DMS153 treated with DMSO at 0.1 percent for 48 hours (cell line): ENCODE results near the gene UCP3.

Experiments
- DNase-seq: peaks from one replicate; lab custom pipeline; 2025; ENCODE audit not compliant: unreplicated experiment; lab: John Stamatoyannopoulos, UW

The UCP3 gene

DNA sequence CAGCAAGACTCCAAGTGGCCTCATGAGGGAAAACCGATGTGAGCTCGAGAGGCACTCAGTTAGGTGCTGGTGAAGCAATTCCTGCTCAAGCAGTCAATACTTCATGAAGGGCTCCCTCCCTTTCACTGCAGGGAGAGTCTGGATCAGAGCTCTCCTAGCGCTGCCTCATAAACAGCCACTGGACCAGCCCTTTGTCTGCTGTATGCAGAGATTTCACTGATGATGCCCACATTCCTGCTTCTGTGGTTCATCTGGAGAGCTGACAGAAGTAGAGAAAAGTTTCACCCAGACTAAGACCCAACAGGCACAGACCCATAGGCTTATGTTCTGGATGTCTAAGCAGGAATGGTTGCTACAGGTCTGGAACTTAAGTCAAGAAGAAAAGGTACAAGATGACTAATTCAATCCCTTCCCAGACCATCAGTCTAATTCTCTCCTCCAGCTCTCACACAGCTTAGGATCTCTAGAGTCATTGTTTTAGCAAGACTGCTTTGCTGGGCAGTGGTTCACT lies 30.3 kb downstream of the UCP3 start:
- DNase-seq = no peak

DNA sequence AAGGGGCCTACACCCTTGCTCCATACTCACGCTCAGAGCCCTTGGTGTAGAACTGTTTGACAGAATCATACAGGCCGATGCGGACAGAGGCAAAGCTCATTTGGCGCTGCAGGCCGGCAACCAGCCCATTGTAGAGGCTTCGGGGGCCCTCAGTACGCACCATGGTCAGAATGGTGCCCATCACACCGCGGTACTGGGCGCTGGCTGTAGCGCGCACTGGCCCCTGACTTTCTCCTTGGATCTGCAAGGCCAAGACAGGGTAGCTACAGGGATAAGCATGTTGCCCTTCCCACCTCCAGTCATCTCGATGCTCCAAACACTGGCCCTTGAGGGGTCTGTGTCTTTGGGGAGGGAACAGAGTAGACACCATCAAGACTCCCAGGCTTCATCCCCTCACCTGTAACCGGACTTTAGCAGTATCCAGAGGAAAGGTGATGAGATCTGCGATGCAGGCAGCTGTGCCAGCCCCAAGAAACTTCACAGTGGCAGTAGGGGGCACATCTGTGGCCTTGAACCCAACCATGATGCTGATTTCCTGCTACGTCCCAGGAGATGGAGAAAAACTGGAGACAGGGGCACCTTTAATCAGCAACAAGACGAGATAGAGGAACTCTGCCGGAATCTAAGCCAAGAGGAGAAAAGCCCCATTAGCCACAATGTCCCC lies 30.9 kb downstream of the UCP3 start:
- DNase-seq = no peak

DNA sequence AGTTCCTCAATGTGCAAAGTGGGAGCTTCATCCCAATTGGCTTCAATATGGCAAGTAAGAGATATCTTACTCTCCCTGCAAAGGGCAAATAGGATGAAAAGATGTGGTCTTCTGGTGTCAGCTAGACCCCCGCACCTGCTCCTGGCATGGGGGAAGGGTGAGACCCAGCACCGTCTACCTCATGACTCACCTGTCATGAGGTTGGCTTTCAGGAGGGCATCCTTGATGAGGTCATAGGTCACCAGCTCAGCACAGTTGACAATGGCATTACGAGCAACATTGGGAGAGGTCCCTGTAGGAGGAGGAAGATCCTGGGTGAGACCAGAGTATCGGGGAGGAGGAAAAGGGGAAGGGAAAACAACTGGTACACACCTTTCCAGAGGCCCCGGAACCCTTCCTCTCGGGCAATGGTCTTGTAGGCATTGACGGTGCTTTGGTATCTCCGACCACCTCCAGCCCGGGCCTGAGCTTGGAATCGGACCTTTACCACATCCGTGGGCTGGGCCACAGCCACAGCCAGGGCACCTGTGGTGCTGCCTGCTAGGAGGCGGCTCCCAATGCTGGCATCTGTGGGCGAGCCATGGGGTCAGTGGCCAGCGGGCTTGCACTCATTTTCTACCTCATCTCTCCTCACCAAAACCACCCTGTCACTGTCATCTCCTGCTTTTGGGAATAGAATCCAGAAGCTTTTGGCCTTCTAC lies 32.3 kb downstream of the UCP3 start:
- DNase-seq = no peak

DNA sequence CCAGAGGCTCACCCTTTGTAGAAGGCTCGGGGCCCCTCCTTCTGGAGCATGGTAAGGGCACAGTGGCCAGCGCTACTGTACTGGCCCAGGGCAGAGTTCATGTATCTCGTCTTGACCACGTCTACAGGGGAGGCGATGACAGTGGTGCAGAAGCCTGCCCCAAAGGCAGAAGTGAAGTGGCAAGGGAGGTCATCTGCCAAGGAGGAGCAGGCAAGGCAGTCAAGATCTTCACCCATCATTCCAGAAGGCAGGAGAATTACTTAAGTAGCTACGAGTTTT lies 33.5 kb downstream of the UCP3 start:
- DNase-seq = no peak

DNA sequence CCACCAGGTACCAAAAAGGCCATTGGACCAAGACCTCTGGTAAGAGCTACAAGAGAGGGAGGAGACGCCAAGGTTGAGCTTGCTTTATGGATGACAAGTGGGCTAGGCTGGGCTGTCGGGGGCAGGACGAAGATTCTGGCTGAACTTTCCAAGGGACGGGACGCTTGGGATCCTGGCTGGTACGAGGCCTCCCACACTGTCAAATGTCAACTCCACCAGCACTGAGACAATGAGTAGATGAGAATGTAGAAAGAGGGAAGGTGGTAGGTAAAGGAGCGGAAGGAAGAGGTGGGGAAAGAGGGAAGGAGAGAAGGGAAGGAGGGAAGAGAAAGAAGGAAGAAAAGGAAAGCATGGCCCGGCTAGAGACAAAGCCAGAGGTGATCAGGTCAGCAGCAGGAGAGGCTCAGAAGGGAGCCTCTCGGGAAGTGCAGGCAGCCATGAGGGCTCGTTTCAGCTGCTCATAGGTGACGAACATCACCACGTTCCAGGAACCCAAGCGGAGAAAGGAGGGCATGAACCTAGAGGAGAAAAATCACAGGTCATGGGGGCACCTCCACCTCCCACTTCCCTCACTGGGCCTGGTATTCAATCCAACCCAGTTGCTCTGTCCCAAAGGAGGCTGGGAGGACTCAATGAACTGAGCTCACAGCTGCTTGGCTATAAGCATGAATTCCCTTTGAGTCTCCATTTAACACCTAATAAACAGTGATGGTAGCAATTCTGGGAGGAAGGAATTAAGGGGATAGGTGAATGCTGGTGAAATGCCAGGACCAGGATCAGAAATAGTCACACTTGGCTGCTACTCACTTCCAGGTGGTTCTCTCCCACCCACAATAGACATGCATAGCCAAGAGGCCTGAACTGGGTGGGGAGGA lies 34.0 kb downstream of the UCP3 start:
- no peak for DNase-seq

DNA sequence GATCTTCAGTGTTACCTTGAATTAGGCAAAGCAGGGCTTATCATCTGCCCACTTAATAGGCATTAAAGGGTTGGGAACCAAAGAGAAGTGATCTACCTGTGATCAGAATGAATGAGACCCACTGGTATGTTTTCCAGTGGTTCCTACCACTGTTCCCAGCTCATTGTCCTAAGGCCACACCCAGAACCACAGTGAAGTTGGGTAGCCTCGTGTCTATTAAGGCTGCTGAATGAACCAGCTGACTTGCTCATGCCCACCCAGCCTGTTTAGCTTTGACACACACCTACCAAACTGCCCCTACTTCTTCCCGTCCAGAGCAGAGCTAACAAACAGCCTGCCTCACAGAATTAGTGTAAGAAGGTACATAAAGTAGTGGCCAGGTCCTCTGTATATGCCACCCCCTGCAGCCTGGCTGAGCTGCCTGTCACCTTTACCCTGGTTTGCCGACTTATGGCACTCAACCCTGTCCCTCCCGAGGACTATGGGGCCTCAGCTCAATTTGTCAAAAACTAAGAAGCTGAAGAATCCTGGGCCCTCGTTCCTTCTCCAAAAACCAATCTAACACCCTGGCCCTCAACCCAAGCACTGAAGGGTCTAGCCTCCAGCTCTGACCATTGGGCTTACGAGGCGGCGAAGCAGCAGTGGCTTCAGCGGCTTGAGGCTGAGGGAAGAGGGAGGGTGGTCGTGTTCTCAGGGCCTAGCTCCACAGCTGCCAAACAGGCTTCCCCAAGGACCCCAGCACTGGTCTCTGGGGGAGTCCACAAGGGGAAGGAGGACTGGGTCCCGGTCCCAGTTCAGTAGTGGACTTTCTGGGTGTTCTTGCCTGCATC lies 36.0 kb downstream of the UCP3 start:
- DNase-seq = no peak

DNA sequence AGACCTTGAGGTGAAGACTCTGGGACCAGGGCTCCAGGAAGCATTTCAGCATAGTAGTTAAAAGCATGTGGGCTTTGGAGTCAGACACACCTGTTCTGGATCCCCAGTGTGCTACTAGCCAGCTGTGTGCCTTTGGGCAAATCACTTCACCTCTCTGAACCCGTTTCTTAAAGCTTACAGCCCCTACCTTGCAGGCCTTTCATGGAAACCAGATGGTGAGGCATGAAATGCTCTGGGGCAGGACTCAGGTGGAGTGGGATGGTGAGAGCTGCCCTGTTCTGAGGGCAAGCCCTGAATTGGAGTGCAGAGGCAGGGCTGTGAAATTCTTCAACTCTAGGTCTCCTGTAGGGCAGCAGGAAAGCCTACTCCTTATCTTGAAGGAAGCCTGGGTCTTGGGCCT lies 36.7 kb downstream of the UCP3 start:
- DNase-seq = no peak

DNA sequence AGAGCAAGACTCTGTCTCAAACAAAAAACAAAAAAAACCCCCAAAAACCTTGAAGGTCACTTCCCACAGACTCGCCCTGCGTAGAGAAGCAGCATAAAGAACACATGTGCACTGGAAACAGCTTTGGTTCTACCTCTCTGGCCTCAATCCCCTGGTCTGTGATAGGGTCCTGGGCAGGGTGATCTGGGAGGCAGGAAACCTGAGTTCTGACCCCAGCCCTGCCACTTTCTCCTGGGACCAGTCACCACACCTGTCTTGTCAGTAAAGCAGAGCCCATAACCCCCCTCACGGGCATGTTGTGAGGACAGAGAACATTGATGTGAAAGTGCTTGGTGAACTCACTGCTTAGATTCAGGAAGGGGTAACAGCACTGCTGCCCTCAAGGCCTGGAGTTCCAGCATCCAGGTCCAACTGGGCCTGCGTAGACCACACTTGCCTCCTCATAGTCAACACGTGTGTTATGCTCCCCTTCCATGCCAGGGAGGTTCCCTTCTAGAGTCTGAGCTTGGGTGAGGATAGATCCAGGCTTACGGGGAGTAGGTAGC lies 37.6 kb downstream of the UCP3 start:
- no peak for DNase-seq

DNA sequence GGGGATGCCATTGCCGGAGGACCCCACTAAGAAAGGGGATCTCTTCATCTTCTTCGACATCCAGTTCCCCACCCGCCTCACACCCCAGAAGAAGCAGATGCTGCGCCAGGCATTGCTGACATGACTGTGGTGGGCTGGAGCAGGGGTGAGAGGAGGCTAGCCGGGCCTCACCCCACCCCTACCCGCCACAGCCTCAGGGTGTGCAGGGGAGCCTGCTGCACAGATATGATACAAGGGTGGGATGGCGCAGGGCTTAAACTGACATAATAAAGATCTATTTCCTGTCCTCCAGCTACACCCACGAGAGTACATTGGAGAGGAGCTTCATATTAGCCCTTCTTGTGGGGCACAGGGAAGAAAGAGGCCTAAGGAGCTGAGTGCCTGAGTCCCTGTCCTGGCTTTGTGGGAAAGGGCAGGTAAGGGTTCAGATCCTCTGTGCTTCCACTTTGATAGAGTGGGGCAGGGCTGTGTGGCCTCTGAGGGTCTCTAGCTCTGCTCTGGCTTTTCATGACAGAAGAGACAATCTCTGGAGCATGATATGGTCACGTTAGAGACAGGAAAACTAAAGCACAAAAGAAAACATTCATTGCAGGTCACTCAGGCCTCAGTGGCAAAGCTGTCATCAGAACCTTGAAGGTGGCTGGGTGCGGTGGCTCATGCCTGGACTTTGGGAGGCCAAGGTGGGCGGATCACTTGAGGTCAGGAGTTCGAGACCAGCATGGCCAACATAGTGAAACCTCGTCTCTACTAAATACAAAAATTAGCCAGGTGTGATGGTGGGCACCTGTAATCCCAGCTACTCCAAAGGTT lies 38.7 kb downstream of the UCP3 start:
- no peak for DNase-seq

DNA sequence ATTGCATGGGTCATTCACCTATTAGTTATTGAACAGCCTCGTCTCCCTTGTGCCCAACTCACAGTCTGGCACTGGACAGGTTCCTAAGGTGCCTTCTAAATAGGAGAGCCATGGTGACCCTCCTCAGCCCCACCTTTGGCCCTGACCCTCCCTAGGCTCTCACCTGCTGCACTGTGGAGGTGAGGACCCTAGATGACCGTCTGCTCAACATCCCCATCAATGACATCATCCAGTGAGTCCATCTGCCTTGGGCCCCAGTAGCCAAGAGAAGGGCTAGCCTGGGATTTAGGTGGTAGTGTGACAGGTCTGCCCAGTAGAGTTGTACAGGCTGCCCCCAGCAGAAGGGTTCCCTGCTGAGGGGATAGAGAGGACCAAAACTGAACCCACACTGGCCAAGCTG lies 39.8 kb downstream of the UCP3 start:
- DNase-seq = no peak

DNA sequence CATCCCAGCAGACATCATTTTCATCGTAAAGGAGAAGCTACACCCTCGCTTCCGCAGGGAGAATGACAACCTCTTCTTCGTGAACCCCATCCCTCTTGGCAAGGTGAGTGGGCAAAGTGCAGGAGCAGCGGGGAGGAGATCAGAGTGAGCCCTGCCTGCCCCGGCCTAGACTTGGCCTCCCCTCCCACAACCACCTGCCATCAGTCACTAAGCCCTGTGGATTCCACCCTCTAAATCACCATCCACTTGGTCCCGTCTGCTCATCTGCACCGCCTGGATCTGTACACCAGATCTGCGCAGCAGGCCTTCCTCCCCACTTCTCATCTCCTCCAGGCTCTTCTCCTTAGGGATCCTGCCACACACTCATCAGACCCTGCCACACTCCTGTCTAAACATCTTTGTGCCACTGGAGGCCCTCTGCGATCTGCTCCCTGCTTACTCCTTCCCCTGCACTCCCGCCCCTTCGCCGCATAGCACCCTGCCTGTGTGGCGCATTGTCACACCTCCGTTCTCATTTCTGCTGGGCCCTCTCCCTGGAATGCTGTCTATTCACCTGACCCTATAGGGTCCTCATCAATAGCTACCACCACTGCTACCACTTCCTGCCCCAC lies 40.4 kb downstream of the UCP3 start:
- no peak for DNase-seq

DNA sequence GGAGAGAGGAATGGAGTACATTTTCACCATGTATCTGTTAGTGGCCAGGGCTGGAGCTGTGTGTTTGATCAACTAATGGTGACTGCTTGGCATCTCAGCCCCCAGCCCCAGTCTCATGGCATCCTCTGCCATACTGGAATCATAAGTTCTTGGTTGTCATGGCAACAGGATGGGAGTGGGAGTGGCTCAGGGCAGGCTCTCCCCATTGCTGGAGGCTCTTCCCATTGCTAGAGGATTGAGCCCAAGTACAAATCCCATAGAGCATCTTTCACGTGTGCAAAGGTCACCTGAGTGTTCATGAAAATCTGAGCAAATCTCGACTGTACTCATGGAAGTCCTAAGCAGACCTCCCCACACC lies 43.1 kb downstream of the UCP3 start:
- no peak for DNase-seq

DNA sequence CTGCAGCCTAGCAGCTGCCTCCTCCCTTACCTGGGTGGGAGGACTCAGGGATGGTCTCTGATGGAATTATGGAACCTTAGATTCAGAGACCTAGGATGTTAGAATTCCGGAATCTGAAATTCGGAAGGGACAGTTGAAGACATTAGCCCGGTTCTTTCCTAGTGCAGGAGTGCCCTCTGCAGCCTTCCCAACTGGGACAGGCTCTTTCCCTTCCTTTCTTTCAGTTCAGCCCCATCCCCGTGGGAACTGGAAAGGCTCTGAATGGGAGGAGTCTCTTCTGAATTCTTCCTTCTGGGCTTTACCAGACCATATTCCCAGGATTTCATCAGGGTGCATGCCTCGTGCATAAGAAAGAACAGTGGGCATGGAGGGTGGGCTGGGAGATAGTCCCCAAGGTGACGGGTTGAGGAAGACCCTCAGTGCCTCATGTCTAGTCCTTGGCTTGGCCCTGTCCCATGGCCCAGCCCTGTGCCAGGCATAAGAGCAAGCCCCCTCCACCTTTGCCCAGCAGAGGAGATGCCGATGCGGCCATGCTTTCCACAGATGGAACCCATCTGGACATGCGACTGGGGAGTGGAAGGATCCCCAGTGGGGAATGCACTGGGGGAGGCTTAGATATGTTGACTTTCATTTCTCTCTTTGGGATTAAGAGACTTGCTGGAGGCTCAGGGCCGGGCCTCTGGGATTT lies 43.7 kb downstream of the UCP3 start:
- DNase-seq = no peak

DNA sequence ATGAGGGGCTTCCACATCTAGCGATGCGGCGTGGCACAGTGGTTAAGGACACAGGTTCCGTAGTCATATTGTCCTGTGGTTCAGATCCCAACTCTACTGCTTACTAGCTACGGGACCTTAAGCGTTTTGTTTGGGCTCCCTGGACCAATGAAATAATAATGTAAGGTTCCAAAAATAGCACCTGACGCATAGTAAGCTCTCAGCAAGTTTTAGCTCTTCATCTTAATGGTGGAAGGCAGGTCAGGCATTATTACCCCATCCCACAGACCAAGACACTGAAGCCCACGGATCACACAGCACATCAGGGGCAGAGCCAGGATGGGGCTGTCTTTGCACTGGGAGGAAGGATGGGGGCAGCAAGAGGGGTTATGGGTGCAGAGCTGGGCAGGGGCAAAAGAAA lies 45.0 kb downstream of the UCP3 start:
- DNase-seq = no peak

DNA sequence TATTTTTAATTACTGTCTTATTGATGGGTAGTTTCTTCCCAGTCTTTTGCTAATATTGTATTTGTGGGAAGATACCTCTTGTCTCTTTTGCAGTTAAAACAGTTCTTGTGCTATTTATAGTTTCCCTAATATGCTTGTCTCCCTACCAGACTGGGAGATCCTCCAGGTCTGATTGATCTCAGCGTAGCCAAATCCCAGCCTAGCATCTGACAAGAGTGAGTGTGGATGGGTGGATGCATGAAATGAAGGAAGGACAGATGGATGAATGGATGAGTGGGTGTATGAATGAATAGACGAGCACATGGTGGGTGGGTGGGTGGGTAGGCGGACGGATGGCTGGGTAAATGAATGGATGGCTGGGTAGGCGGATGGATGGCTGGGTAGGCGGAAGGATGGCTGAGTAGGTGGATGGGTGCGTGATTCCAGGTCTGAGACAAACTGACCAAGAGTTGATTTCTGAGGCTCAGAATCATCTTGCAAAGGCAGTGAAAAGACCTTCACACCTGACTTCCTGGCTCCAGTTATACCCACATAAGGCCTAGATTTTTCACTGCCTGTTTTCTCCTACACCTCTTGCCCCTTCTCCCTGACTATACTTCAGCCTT lies 46.7 kb downstream of the UCP3 start:
- no peak for DNase-seq

DNA sequence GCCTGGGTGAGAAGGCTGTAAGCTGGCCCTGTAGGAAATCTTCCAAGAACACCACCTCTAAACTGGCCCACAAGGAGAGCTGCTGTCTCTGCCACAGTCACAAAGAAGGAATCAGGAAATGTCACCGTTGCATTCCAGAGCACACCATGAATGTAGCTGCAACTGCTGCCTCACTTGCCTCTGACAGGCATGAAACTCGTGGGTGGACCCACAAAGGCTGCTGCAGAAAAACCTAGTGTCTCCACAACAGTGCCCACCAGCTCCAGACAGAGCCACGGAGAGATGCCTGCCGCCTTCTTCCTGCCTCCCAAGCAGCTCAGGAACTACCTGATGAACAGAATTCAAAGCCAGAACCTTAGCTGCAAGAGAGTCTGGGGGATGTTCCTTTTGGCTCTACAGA lies 47.6 kb downstream of the UCP3 start:
- no peak for DNase-seq

DNA sequence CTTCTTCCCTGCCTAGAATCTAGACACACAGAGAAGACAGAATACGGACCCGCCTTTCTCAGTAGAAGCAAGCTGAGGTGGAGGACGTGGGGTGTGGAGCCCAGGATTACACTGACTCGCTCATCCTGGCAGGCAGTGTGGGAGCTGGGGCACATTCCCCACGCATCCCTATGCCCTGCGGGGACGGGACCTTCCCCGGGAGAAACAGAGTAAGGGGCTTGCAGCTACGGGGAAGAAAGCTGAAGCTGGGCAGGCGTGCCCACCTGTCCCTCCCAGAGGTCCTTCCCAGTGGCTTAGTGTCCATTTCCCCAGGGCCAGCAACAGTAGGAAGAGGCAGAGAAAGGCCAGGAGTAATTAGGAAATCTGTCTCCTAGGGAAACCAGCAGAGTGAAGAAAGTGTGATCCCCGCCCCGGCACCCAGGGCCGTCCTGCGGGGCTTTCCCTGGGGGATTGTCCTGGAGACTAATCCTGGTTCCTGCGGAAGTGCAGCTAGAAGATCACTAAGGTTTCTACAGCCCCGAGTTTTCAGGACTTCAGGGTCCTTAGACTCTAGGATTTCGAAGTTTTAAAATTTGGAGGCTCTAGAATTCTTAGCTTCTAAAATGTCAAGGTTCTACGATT lies 50.3 kb downstream of the UCP3 start:
- no peak for DNase-seq

DNA sequence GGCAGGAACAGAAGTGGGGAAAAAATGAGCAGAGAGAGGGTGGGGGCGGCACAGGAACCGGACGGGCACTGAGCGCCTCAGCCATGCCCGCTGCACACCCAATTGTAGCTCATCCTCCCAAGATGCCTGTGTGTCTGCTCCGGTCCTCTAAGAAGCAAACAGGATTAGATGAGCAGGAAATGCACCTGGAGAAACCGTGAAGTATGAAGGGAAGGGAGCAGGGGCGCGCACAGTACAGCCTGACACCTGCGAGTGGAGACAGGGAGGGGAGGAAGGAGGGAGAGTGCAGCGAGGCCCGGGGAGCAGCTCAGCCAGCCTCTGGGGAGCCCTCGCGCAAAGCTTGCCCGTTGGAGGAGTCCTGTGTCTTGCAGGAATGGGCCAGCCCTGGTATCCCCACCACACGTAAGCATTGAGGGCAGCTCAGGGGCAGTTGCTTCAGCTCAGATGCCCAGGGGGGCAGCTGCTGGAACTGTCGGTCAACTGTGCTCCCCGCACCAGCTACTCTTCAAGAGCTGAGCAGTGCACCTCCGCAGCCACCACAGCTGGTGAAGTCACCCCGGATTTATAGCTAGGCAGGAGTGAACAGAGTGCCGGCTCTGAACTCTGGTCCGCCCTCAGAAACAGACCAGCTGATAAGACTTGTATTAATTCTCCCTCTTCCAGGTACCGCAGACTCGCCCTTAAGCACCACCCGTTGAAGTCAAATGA lies 51.1 kb downstream of the UCP3 start:
- no peak for DNase-seq
